Kidney epithelial cell (primary cell): ENCODE measurements around the gene PNMA6E. TPM values are rescaled to one million over a fixed set of nuclear protein-coding genes. Genes with fewer than 3 reads are reported as not detected.
"Not testable (repeated sequence)": the region's sequence is repeated elsewhere in the genome, so short reads cannot be mapped to it uniquely, and the experiment has no call there.

Experiments
- DNase-seq: peaks from one replicate; pipeline ENCODE4 v3.0.0-alpha.2; 2010; ENCODE audit warnings: low read depth
- H3K27me3 ChIP-seq: 2 replicates; pipeline ENCODE4 v1.6.0; 2011; ENCODE audit warnings: low read length; ENCODE audit not compliant: control insufficient read depth, insufficient read depth
- H3K36me3 ChIP-seq: 2 replicates; pipeline ENCODE4 v1.5.1; 2011; ENCODE audit warnings: low read length; ENCODE audit not compliant: control insufficient read depth, insufficient read depth
- H3K4me3 ChIP-seq: 2 replicates; pipeline ENCODE4 v1.5.1; 2011; ENCODE audit warnings: low read depth, mild to moderate bottlenecking, control low read depth, low read length
- total RNA-seq: library from RNA; depleted of rRNA; stranded (reverse); fragments of >200 nt; gene quantifications from 2 replicates; pipeline ENCODE4 v1.2.3, GENCODE V29; 2015
- TF ChIP-seq, protein P1 (sequence below): IDR thresholded peaks from 2 replicates; pipeline ENCODE4 v1.5.1; 2011; ENCODE audit warnings: mild to moderate bottlenecking, moderate library complexity, low read length, control low read depth, inconsistent platforms; ENCODE audit not compliant: insufficient read depth, poor library complexity, severe bottlenecking

PNMA6E gene
- total RNA-seq, 1 donor from 2014 or later: not detected

DNA sequence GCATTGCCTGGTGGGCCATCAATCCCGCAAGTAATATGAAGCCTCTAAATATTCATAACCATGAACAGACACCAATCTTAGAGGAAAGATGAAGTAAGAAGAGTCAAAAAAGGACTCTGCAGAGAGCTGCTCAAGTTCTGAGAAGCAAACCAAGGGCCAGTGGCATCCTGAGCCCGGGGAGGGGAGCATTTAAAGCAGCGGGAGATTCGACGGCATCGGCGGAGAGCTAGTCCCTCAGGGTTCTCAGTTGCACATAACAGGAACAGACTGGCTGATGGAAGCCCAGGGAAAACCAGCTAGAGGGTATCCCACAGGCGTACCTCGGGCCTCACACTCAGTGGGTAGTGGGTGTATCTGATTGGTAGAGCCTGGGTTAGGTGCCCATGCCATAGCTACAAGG, 4.9 kb upstream of the PNMA6E start:
- TF ChIP-seq, protein P1, sequence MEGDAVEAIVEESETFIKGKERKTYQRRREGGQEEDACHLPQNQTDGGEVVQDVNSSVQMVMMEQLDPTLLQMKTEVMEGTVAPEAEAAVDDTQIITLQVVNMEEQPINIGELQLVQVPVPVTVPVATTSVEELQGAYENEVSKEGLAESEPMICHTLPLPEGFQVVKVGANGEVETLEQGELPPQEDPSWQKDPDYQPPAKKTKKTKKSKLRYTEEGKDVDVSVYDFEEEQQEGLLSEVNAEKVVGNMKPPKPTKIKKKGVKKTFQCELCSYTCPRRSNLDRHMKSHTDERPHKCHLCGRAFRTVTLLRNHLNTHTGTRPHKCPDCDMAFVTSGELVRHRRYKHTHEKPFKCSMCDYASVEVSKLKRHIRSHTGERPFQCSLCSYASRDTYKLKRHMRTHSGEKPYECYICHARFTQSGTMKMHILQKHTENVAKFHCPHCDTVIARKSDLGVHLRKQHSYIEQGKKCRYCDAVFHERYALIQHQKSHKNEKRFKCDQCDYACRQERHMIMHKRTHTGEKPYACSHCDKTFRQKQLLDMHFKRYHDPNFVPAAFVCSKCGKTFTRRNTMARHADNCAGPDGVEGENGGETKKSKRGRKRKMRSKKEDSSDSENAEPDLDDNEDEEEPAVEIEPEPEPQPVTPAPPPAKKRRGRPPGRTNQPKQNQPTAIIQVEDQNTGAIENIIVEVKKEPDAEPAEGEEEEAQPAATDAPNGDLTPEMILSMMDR: no peak
- peaks cover 2% of the 10 kb centered on the region for H3K27me3 ChIP-seq
- DNase-seq: no peak
- no peak overlapping the region for H3K4me3 ChIP-seq
- H3K36me3 ChIP-seq: no peaks in the 10 kb centered on the region

DNA sequence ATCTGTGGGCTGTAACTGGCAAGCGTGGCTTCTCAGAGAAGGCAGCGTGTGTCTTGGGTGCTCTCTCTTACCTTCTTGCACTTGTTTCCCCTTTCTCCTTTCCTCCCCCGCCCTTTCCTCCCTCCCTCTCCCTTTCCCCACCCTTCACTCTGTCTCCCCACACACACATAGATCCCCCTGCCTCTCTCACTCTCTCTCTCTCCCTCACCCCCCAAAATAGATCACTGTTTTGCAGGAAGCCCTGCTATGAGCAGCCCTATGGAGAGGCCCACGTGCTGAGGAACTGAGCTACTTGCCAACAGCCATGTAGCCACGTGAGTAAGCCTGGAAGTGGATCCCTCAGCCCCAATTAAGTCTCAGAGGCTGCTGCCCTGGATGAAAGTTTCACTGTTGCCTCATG, 4.3 kb upstream of the PNMA6E start:
- TF ChIP-seq, protein P1: no peak

DNA sequence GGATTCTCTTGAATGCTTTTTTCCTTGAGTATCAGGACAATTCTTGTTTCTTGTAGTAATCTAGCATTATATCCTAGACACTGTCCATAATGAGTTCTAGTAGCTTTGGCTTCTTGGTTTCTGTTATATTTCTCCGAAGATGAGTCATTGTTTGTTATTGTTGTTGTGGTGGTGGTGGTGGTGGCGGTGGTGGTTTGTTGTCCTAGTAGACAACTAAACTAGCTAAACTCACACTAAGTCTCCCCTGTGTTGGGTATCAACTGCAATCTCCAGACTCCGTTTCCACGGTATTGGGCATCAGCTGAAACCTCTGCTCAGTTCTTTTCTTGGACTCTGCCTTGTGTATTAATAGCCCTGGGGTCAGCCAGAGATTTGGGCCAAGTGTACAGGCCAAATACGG, 3.2 kb upstream of the PNMA6E start:
- not testable (repeated sequence) for DNase-seq, H3K4me3 ChIP-seq, H3K36me3 ChIP-seq

More for the DNA sequence above, 4.3 kb upstream of the PNMA6E start:
- DNase-seq: no peak
- Histone ChIP-seq H3K4me3 (no peak overlapping the region), H3K27me3 (no peaks in the 10 kb centered on the region), H3K36me3 (no peaks in the 10 kb centered on the region)

DNA sequence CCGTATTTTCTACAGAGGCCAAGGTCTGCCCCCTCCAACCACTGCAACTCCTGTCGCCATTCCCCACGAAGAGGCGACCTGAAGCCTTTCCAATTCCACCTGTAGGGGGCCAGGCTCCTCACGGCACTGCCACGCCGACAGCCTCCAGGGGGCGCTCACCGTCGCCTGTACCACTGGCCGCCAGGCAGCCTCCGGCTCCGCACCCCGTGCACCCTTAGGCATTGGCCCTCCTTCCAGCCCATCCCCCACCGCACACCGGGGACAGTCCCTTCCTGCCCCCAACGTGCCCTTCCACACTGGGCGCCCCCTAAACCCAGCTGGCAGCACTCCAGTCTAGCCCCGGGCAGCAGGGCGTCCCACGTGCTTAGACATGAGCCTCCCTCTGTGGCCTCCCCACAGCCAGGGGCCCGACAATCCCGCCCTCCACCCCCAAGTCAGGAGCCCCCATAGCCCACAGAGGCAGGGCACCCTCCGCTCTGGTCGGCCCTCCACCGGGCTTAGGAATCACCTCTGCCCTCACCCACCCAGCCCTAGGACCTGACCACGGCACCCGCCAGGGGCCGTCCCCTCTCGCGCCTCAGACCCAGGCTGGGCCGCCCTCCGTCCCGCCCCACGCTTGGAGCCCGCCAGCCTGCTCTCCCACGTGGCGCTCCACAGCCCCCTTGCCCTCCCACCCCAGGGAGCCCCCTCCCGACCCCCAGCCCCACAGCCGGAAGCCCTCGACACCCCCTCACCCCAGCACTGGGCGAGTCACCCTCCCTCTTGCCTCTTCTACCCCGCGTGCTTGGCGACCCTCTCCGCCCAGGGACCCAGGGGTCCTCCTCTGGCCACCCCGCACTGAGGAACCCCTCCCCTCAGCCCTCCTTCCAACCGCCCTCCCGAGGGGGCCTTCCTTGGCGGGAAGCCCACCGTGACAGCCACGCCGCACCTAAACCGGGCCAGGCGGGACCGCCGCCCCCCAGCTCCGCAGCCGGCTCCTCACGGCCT, 711 bp downstream of the PNMA6E start:
- H3K27me3 ChIP-seq: no peaks in the 10 kb centered on the region
- DNase-seq: no peak
- no peak overlapping the region for H3K4me3 ChIP-seq
- H3K36me3 ChIP-seq: no peaks in the 10 kb centered on the region
- TF ChIP-seq, protein P1: peak; percentile 67

More for the DNA sequence above, 3.2 kb upstream of the PNMA6E start:
- H3K27me3 ChIP-seq: not testable (repeated sequence)

DNA sequence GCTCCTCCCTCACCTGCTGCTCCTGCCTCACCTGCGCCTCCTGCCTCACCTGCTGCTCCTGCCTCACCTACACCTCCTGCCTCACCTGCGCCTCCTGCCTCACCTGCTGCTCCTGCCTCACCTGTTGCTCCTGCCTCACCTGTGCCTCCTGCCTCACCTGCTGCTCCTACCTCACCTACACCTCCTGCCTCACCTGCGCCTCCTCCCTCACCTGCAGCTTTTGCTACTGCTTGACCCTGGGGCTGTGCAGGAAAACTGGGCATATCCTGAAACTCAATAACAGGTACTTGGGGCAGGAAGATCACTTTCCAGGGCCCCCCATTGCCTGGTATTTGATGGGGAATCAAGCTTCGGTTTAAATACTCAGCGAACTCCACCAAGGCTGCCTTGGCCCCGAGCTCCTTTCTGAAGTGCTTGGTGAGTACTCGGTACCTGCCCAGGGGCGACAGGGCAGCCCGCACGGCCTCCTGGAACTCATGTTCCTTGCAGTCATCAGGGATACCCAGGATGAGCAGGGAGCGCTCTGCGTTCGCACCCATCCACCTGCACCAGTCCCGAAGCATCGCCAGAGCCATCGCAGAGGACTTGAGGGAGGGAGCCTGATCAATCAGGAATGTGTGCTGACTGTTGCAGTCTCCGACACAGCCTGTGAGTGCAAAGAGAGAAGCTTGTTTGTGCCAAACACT, 2.7 kb downstream of the PNMA6E start:
- Histone ChIP-seq H3K36me3 (no peaks in the 10 kb centered on the region), H3K4me3 (no peak overlapping the region), H3K27me3 (no peaks in the 10 kb centered on the region)
- TF ChIP-seq, protein P1: no peak
- no peak for DNase-seq

DNA sequence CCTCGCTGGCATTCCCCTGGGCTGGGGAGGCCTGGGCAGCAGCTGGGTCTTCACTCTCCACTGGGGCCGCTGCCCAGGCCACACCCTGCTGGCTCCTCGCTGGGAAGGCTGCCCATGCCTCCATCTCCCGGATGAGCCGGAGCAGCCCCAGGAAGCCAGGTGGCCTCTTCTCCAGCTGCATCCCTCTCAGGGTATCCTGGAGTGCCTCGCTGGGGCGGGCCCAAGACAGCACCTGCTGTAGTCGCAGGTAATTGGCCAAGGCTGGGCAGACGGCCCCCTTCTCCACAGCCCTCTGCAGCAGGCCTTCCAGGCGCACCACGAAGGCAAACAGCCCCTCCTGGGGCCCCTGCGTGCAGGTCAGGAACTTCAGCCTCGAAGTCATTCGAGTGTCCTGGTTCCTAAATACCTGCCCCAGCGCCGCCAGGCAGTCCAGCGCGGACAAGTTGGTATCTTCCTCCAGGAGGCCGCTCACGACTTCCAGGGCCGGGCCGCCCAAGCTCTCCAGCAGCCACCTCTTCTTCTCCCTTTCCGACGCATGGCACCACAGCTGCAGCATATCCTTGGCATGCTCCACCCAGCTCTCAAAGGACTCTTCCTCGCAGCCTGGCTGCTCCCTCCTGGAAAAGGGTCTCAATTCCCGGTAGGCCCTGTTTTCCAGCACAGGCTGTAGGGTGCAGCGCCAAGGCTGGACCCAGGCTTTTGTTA, 3.7 kb downstream of the PNMA6E start:
- TF ChIP-seq, protein P1: no peak
- no peaks in the 10 kb centered on the region for H3K36me3 ChIP-seq
- DNase-seq: no peak
- H3K4me3 ChIP-seq: no peak overlapping the region
- H3K27me3 ChIP-seq: no peaks in the 10 kb centered on the region
